ENCODE results near the gene MRPL14.

DNA sequence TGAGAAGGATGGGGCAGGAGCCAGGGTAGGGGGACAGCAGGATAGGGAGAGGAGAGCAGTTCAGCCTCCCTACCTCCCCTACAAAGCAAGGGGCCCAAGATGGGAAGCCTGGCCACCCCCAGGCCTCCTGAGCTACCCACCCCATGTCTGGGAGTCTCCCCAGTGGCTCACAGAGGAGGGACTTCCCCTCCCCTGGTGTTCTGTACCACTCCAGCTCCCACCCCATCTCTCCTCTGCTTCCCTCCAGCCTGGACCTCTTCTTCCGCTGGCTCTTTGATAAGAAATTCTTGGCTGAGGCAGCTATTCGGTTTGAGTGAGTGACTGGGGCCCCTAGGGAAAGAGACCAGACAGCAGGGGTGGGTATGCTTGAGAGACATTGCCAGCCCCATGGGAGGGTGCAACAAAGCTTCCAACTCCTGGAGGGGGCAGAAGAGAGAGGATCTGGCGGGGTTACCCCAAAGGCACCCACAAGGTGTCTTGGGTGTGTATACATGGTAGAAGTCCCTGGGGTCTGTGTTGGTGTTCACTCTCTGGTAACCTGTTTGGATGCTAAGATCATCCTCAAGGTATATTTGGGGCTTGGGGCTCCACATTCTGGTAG, 23.2 kb upstream of the MRPL14 start:
- TF ChIP-seq, protein P1, sequence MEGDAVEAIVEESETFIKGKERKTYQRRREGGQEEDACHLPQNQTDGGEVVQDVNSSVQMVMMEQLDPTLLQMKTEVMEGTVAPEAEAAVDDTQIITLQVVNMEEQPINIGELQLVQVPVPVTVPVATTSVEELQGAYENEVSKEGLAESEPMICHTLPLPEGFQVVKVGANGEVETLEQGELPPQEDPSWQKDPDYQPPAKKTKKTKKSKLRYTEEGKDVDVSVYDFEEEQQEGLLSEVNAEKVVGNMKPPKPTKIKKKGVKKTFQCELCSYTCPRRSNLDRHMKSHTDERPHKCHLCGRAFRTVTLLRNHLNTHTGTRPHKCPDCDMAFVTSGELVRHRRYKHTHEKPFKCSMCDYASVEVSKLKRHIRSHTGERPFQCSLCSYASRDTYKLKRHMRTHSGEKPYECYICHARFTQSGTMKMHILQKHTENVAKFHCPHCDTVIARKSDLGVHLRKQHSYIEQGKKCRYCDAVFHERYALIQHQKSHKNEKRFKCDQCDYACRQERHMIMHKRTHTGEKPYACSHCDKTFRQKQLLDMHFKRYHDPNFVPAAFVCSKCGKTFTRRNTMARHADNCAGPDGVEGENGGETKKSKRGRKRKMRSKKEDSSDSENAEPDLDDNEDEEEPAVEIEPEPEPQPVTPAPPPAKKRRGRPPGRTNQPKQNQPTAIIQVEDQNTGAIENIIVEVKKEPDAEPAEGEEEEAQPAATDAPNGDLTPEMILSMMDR (conservative IDR thresholded peaks at IDR 0.05; ENCODE audit: low read length): no peak
- no peak for TF ChIP-seq EZH2phosphoT487 (IDR thresholded peaks at IDR 0.05; ENCODE audit: borderline replicate concordance)
